IMR-90 (cell line): ENCODE measurements around the gene MRPL20. TPM values are rescaled to one million over a fixed set of nuclear protein-coding genes. Genes with fewer than 3 reads are reported as not detected.
A peak's percentile ranks its signal among the peaks of the same experiment; 100 is the strongest.

ENCODE experiments used
- ATAC-seq: fragments of 200-7000 bp; cut with Tn5 transposase; 2 replicates; pipeline ENCODE4 v1.9.1; 2020; ENCODE audit warnings: low read depth, mild to moderate bottlenecking, moderate library complexity
- BruUV-seq: library from RNA; stranded (reverse); fragments of 400-500 nt; replicated peaks from 2 replicates; lab custom pipeline; 2021; lab: Mats Ljungman, UMichigan
- CTCF ChIA-PET: fragments of 300-600 bp; formaldehyde crosslinking; extraction: SDS; loops from one replicate; lab custom pipeline; 2021; ENCODE audit warnings: antibody characterized with exemption; lab: Yijun Ruan, JAX
- POLR2A ChIA-PET: fragments of 300-600 bp; sonication (Branson Sonifier 250); formaldehyde crosslinking; loops from one replicate; lab custom pipeline; 2022; ENCODE audit warnings: antibody characterized with exemption; ENCODE audit not compliant: unreplicated experiment; lab: Charles Lee
- DNase-seq: peaks from one replicate; pipeline ENCODE4 v3.0.0; 2013
- H2AFZ ChIP-seq: replicated peaks from 2 replicates; pipeline ENCODE3; 2013; ENCODE audit warnings: low read length, mild to moderate bottlenecking; ENCODE audit not compliant: poor library complexity
- H2AK5ac ChIP-seq: 2 replicates; pipeline ENCODE4 v1.6.1; 2013; ENCODE audit warnings: low read depth, low read length, inconsistent platforms
- H2AK9ac ChIP-seq: replicated peaks from 2 replicates; pipeline ENCODE3; 2013; ENCODE audit warnings: mild to moderate bottlenecking, low read depth, low read length, moderate library complexity; ENCODE audit not compliant: poor library complexity
- H2BK120ac ChIP-seq: 2 replicates; pipeline ENCODE4 v1.6.1; 2013; ENCODE audit warnings: low read depth, low read length, inconsistent platforms
- H2BK15ac ChIP-seq: 3 replicates; pipeline ENCODE4 v1.6.1; 2013; ENCODE audit warnings: low read depth, low read length, inconsistent platforms
- H2BK20ac ChIP-seq: 2 replicates; pipeline ENCODE4 v1.6.1; 2013; ENCODE audit warnings: low read depth, mild to moderate bottlenecking, inconsistent platforms, low read length, moderate library complexity
- H2BK5ac ChIP-seq: 2 replicates; pipeline ENCODE4 v1.6.1; 2013; ENCODE audit warnings: mild to moderate bottlenecking, low read depth, low read length, inconsistent platforms; ENCODE audit not compliant: poor library complexity, severe bottlenecking
- H3K14ac ChIP-seq: replicated peaks from 2 replicates; pipeline ENCODE4 v1.6.1; 2013; ENCODE audit warnings: low read depth, low read length, inconsistent platforms
- H3K18ac ChIP-seq: 2 replicates; pipeline ENCODE4 v1.6.1; 2013; ENCODE audit warnings: low read depth, low read length, control low read depth
- H3K23ac ChIP-seq: 2 replicates; pipeline ENCODE4 v1.6.1; 2013; ENCODE audit warnings: low read depth, low read length, inconsistent platforms
- H3K27ac ChIP-seq: 2 replicates; pipeline ENCODE4 v1.5.1; 2013; ENCODE audit warnings: mild to moderate bottlenecking, control low read depth, low read length; ENCODE audit not compliant: insufficient read depth
- H3K27me3 ChIP-seq: 2 replicates; pipeline ENCODE4 v1.6.1; 2013; ENCODE audit warnings: low read length; ENCODE audit not compliant: control insufficient read depth, insufficient read depth
- H3K36me3 ChIP-seq: 2 replicates; pipeline ENCODE4 v1.6.1; 2013; ENCODE audit warnings: low read length, mixed read lengths; ENCODE audit not compliant: control insufficient read depth, insufficient read depth
- H3K4ac ChIP-seq: 2 replicates; pipeline ENCODE4 v1.6.1; 2013; ENCODE audit warnings: low read depth, low read length, inconsistent platforms
- H3K4me1 ChIP-seq: 2 replicates; pipeline ENCODE4 v1.6.1; 2013; ENCODE audit warnings: low read length, mixed read lengths; ENCODE audit not compliant: control insufficient read depth, insufficient read depth
- H3K4me2 ChIP-seq: 2 replicates; pipeline ENCODE4 v1.6.1; 2013; ENCODE audit warnings: low read depth, mild to moderate bottlenecking, control low read depth, low read length, moderate library complexity
- H3K4me3 ChIP-seq: 2 replicates; pipeline ENCODE4 v1.5.1; 2013; ENCODE audit warnings: low read depth, mild to moderate bottlenecking, control low read depth, low read length, moderate library complexity; ENCODE audit not compliant: insufficient read depth
- H3K56ac ChIP-seq: 2 replicates; pipeline ENCODE4 v1.6.1; 2013; ENCODE audit warnings: low read length, inconsistent platforms; ENCODE audit not compliant: insufficient read depth; ENCODE audit errors: extremely low read depth
- H3K79me1 ChIP-seq, 2 experiments: 2 replicates each; pipeline ENCODE4 v1.6.1; 2013; ENCODE audit warnings: low read length in 2 of 2, inconsistent platforms in 1 of 2, low read depth in 1 of 2
- H3K9ac ChIP-seq: 2 replicates; pipeline ENCODE4 v1.6.1; 2013; ENCODE audit warnings: low read depth, low read length, control low read depth
- H3K9me1 ChIP-seq: 2 replicates; pipeline ENCODE4 v1.6.1; 2013; ENCODE audit warnings: low read length, inconsistent platforms; ENCODE audit not compliant: insufficient read depth
- H3K9me3 ChIP-seq: 2 replicates; pipeline ENCODE4 v1.6.1; 2013; ENCODE audit warnings: low read length; ENCODE audit not compliant: control insufficient read depth, insufficient read depth
- H4K20me1 ChIP-seq: 2 replicates; pipeline ENCODE4 v1.6.1; 2013; ENCODE audit warnings: low read length, inconsistent platforms; ENCODE audit not compliant: insufficient read depth
- H4K5ac ChIP-seq: 2 replicates; pipeline ENCODE4 v1.6.1; 2013; ENCODE audit warnings: mild to moderate bottlenecking, low read depth, low read length, control low read depth
- H4K8ac ChIP-seq, 2 experiments: 2 replicates each; pipeline ENCODE4 v1.6.1; 2013; ENCODE audit warnings: low read depth in 2 of 2, low read length in 2 of 2, control low read depth in 1 of 2, inconsistent platforms in 1 of 2
- H4K91ac ChIP-seq: 2 replicates; pipeline ENCODE4 v1.6.1; 2013; ENCODE audit warnings: low read depth, low read length, inconsistent platforms; ENCODE audit not compliant: insufficient read depth
- CEBPB ChIP-seq: IDR thresholded peaks from 2 replicates; pipeline ENCODE4 v1.6.1; 2012; ENCODE audit warnings: low read depth, low read length, improper control_type of control experiment
- CHD1 ChIP-seq: IDR thresholded peaks from 2 replicates; pipeline ENCODE4 v1.6.1; 2012; ENCODE audit warnings: low read depth, low read length, improper control_type of control experiment
- FOS ChIP-seq: fragments of 150-350 bp; IDR thresholded peaks from 2 replicates; pipeline ENCODE4 v1.6.1; 2016; ENCODE audit warnings: low read depth, low read length
- MAZ ChIP-seq: IDR thresholded peaks from 2 replicates; pipeline ENCODE4 v1.6.1; 2012; ENCODE audit warnings: low read depth, mild to moderate bottlenecking, low read length, improper control_type of control experiment, moderate library complexity, borderline replicate concordance
- WGBS, 2 experiments: methylation state at CpG; one replicate each; pipeline versions ENCODE4 v1.1.5 to v1.1.7; 2013; ENCODE audit warnings: missing lambda C conversion rate in 2 of 2; ENCODE audit not compliant: insufficient read length in 1 of 2; ENCODE audit errors: extremely low coverage in 2 of 2; 5-methylcytosine and 5-hydroxymethylcytosine counted together
- dilution Hi-C: fragments of 300-500 bp; cut with HindIII; formaldehyde crosslinking; loops from one replicate; pipeline ENCODE4 v1.14.3; 2018; ENCODE audit warnings: low sequenced_read_pairs; ENCODE audit not compliant: unreplicated experiment
- in situ Hi-C: fragments of 300-500 bp; cut with MboI; formaldehyde crosslinking; loops from 3 replicates; pipeline ENCODE4 v1.14.3; 2019; ENCODE audit warnings: low sequenced_read_pairs, inconsistent platforms, mixed read lengths
- intact Hi-C: fragments of 100-400 bp; cut with micrococcal nuclease; formaldehyde crosslinking; loops from 2 replicates; pipeline ENCODE4 v1.10.0; 2022
- polyA plus RNA-seq, 3 experiments: library from polyadenylated mRNA; depleted of rRNA; stranded (reverse); fragments of >200 nt; gene quantifications; 2 replicates each; pipeline ENCODE4 v1.2.3, GENCODE V29; 2012; ENCODE audit warnings: low replicate concordance in 1 of 3
- total RNA-seq: library from RNA; depleted of rRNA; stranded (reverse); fragments of >200 nt; gene quantifications from 2 replicates; pipeline ENCODE4 v1.2.3, GENCODE V29; 2012
- TF ChIP-seq, protein P1 (sequence below): conservative IDR thresholded peaks from 2 replicates; pipeline ENCODE4 v1.5.1; 2012; ENCODE audit warnings: mild to moderate bottlenecking, low read depth, low read length, improper control_type of control experiment
- TF ChIP-seq, protein P2 (sequence below): fragments of 150-350 bp; IDR thresholded peaks from 2 replicates; pipeline ENCODE4 v1.6.1; 2016; ENCODE audit warnings: low read depth, mild to moderate bottlenecking, low read length, moderate library complexity, borderline replicate concordance

The MRPL20 gene
- total and polyA plus RNA-seq, 2 of the 4 experiments (the other 2 are of a cell fraction): 141 to 157 TPM

DNA sequence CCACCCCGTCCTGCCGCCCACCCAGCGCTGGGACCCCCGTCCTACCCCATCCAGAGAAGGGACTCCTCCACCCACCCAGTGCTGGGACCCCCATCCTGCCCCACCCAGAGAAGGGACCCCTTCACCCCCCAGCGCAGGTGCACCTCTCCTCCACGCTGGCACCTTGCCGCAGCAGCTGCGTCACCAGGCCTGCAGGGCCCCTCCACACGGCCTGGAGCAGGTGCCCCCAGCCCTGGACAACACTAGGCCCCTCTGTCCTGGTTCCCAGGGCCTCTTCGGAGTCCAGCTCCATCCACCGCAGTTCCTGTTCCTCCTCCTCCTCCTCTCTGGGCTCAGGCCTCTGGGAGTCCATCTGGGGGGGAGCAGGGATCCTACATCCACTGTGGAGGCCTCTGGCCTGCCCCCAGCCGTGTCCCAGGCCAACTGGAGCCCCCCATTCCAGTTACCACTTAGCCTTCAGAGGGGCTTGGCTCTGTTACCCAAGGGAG, 13.6 kb upstream of the MRPL20 start:
- no peak overlapping the region for H3K56ac ChIP-seq
- H4K20me1 ChIP-seq: no peaks in the 10 kb centered on the region
- no peaks in the 10 kb centered on the region for H3K36me3 ChIP-seq
- H3K4me2 ChIP-seq: no peak overlapping the region
- no peak overlapping the region for H2BK120ac ChIP-seq
- H3K4me1 ChIP-seq: peaks cover 3% of the 10 kb centered on the region; the same call in 1 of the 2 replicates
- H3K79me1 ChIP-seq: no peaks in the 10 kb centered on the region
- no peak overlapping the region for H3K14ac ChIP-seq
- H2BK15ac ChIP-seq: no peak overlapping the region
- H3K27ac ChIP-seq: no peak overlapping the region
- BruUV-seq: no TSS peak
- no peak overlapping the region for H3K18ac ChIP-seq
- no peak overlapping the region for H4K91ac ChIP-seq
- no peak for ATAC-seq
- no peak for DNase-seq
- TF ChIP-seq CEBPB: no peak
- TF ChIP-seq, protein P1, sequence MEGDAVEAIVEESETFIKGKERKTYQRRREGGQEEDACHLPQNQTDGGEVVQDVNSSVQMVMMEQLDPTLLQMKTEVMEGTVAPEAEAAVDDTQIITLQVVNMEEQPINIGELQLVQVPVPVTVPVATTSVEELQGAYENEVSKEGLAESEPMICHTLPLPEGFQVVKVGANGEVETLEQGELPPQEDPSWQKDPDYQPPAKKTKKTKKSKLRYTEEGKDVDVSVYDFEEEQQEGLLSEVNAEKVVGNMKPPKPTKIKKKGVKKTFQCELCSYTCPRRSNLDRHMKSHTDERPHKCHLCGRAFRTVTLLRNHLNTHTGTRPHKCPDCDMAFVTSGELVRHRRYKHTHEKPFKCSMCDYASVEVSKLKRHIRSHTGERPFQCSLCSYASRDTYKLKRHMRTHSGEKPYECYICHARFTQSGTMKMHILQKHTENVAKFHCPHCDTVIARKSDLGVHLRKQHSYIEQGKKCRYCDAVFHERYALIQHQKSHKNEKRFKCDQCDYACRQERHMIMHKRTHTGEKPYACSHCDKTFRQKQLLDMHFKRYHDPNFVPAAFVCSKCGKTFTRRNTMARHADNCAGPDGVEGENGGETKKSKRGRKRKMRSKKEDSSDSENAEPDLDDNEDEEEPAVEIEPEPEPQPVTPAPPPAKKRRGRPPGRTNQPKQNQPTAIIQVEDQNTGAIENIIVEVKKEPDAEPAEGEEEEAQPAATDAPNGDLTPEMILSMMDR: no peak
- no peak for TF ChIP-seq FOS
- no peak for TF ChIP-seq CHD1
- TF ChIP-seq MAZ: no peak
- TF ChIP-seq, protein P2, sequence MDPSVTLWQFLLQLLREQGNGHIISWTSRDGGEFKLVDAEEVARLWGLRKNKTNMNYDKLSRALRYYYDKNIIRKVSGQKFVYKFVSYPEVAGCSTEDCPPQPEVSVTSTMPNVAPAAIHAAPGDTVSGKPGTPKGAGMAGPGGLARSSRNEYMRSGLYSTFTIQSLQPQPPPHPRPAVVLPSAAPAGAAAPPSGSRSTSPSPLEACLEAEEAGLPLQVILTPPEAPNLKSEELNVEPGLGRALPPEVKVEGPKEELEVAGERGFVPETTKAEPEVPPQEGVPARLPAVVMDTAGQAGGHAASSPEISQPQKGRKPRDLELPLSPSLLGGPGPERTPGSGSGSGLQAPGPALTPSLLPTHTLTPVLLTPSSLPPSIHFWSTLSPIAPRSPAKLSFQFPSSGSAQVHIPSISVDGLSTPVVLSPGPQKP: no peak
- H3K23ac ChIP-seq: no peak overlapping the region
- intact Hi-C loops (no loop called here), in situ Hi-C loops (no loop called here), dilution Hi-C loops (no loop called here)
- no peak overlapping the region for H3K4ac ChIP-seq
- H3K9ac ChIP-seq: no peak overlapping the region
- H3K27me3 ChIP-seq: no peaks in the 10 kb centered on the region
- H2AK5ac ChIP-seq: no peak overlapping the region
- CTCF ChIA-PET: no interaction called here
- H2BK20ac ChIP-seq: no peak overlapping the region
- no peaks in the 10 kb centered on the region for H3K9me3 ChIP-seq
- H2BK5ac ChIP-seq: no peak overlapping the region
- 80% methylated on average over 1 of the region's 12 CpGs; no CpG with 5 or more reads in 1 of the 2 experiments for WGBS, 2 experiments
- no peak overlapping the region for H4K5ac ChIP-seq
- POLR2A ChIA-PET: no interaction called here
- H3K4me3 ChIP-seq: no peak overlapping the region
- H4K8ac ChIP-seq: no peak overlapping the region
- no peaks in the 10 kb centered on the region for H3K9me1 ChIP-seq
- H2AK9ac ChIP-seq: no peak overlapping the region
- H2AFZ ChIP-seq: peak overlapping the region; percentile 21
